MM.1S (cell line): Measurements from ENCODE around the gene RAB11A.

Experiments
- DNase-seq: peaks from one replicate; pipeline ENCODE4 v3.0.0-alpha.2; 2015
- H2AFZ ChIP-seq: fragments of 300-600 bp; sonication (generic); 2 replicates; pipeline ENCODE4 v1.6.0; 2016; ENCODE audit warnings: antibody characterized with exemption, low read length
- H3F3A ChIP-seq: fragments of 300-600 bp; sonication (generic); 2 replicates; pipeline ENCODE4 v1.6.1; 2016; ENCODE audit warnings: mild to moderate bottlenecking, antibody characterized with exemption, low read length, moderate library complexity, mixed read lengths; ENCODE audit not compliant: insufficient read depth
- H3K27ac ChIP-seq: fragments of 300-600 bp; sonication (generic); 2 replicates; pipeline ENCODE4 v1.5.1; 2016; ENCODE audit warnings: mild to moderate bottlenecking, low read length
- H3K27me3 ChIP-seq: fragments of 300-600 bp; sonication (generic); replicated peaks from 2 replicates; pipeline ENCODE4 v1.6.0; 2016; ENCODE audit warnings: low read length; ENCODE audit not compliant: insufficient read depth
- H3K36me3 ChIP-seq: fragments of 300-600 bp; sonication (generic); replicated peaks from 2 replicates; pipeline ENCODE4 v1.6.1; 2016; ENCODE audit warnings: mild to moderate bottlenecking, low read length, mixed read lengths; ENCODE audit not compliant: insufficient read depth
- H3K4me1 ChIP-seq: fragments of 300-600 bp; sonication (generic); 2 replicates; pipeline ENCODE4 v1.6.1; 2016; ENCODE audit warnings: low read length, mixed read lengths
- H3K4me2 ChIP-seq: fragments of 300-600 bp; sonication (generic); 2 replicates; pipeline ENCODE4 v1.6.0; 2016; ENCODE audit warnings: low read depth, low read length
- H3K4me3 ChIP-seq: fragments of 300-600 bp; sonication (generic); 2 replicates; pipeline ENCODE4 v1.5.1; 2016; ENCODE audit warnings: low read length, mixed read lengths
- H3K79me2 ChIP-seq: fragments of 300-600 bp; sonication (generic); 2 replicates; pipeline ENCODE4 v1.6.1; 2016; ENCODE audit warnings: mixed run types, low read length, mixed read lengths
- H3K9ac ChIP-seq: fragments of 300-600 bp; sonication (generic); 2 replicates; pipeline ENCODE4 v1.6.1; 2016; ENCODE audit warnings: low read length, mixed read lengths
- H3K9me2 ChIP-seq: fragments of 300-600 bp; sonication (generic); replicated peaks from 2 replicates; pipeline ENCODE4 v1.6.1; 2016; ENCODE audit warnings: mild to moderate bottlenecking, low read length, mixed read lengths; ENCODE audit not compliant: insufficient read depth
- H3K9me3 ChIP-seq: fragments of 300-600 bp; sonication (generic); replicated peaks from 2 replicates; pipeline ENCODE4 v1.6.1; 2016; ENCODE audit warnings: mild to moderate bottlenecking, low read length, mixed read lengths; ENCODE audit not compliant: insufficient read depth
- H4K20me1 ChIP-seq: fragments of 300-600 bp; sonication (generic); 2 replicates; pipeline ENCODE4 v1.6.1; 2016; ENCODE audit warnings: mild to moderate bottlenecking, low read length, moderate library complexity, mixed read lengths; ENCODE audit not compliant: insufficient read depth
- CTCF ChIP-seq: fragments of 300-600 bp; sonication (generic); IDR thresholded peaks from 2 replicates; pipeline ENCODE4 v1.5.1; 2016; ENCODE audit warnings: antibody characterized with exemption, low read length, mixed read lengths
- EZH2 ChIP-seq: fragments of 300-600 bp; sonication (generic); optimal IDR thresholded peaks from 2 replicates; pipeline ENCODE3; 2017; ENCODE audit warnings: low read depth, mild to moderate bottlenecking, antibody characterized with exemption, low read length, mixed read lengths
- EZH2phosphoT487 ChIP-seq: fragments of 300-600 bp; sonication (generic); IDR thresholded peaks from 2 replicates; pipeline ENCODE4 v1.6.1; 2018; ENCODE audit warnings: antibody characterized with exemption, low read length

The RAB11A gene

GRCh38 chr15:65917407-65917756, 48.1 kb downstream of the RAB11A start:
- Histone ChIP-seq H3K4me3 (no peak overlapping the region), H3K36me3 (no peaks in the 10 kb centered on the region), H3K9me3 (no peaks in the 10 kb centered on the region), H4K20me1 (no peaks in the 10 kb centered on the region), H2AFZ (no peak overlapping the region), H3K79me2 (no peaks in the 10 kb centered on the region), H3K4me2 (no peak overlapping the region), H3K9me2 (no peaks in the 10 kb centered on the region), H3K27me3 (no peaks in the 10 kb centered on the region), H3F3A (no peaks in the 10 kb centered on the region), H3K4me1 (no peaks in the 10 kb centered on the region), H3K9ac (no peak overlapping the region), H3K27ac (no peak overlapping the region)
- TF ChIP-seq EZH2 (no peak), EZH2phosphoT487 (no peak), CTCF (no peak)
- DNase-seq, result no peak

- H3K9me3 ChIP-seq, result no peaks in the 10 kb centered on the region
- TF ChIP-seq CTCF, result no peak
- TF ChIP-seq EZH2, result no peak
- TF ChIP-seq EZH2phosphoT487, result no peak
- H3K9me2 ChIP-seq, result no peaks in the 10 kb centered on the region
- H3K27me3 ChIP-seq, result no peaks in the 10 kb centered on the region
- no peak overlapping the region for H3K4me3 ChIP-seq
- no peak overlapping the region for H3K9ac ChIP-seq
- H3F3A ChIP-seq, result no peaks in the 10 kb centered on the region
- H3K4me2 ChIP-seq, result no peak overlapping the region
- no peak overlapping the region for H2AFZ ChIP-seq
- H3K36me3 ChIP-seq, result no peaks in the 10 kb centered on the region
- DNase-seq, result no peak
- no peaks in the 10 kb centered on the region for H3K4me1 ChIP-seq
- no peak overlapping the region for H3K27ac ChIP-seq
- H3K79me2 ChIP-seq, result no peaks in the 10 kb centered on the region
- no peaks in the 10 kb centered on the region for H4K20me1 ChIP-seq
Observed at GRCh38 chr15:65917936-65918335, 48.6 kb downstream of the RAB11A start.

- Histone ChIP-seq H3K9me3 (no peaks in the 10 kb centered on the region), H3F3A (no peaks in the 10 kb centered on the region), H3K4me1 (no peaks in the 10 kb centered on the region), H3K4me2 (no peak overlapping the region), H3K79me2 (no peaks in the 10 kb centered on the region), H4K20me1 (no peaks in the 10 kb centered on the region), H3K27ac (no peak overlapping the region), H3K36me3 (no peaks in the 10 kb centered on the region), H2AFZ (no peak overlapping the region), H3K9me2 (no peaks in the 10 kb centered on the region), H3K9ac (no peak overlapping the region), H3K4me3 (no peak overlapping the region), H3K27me3 (no peaks in the 10 kb centered on the region)
- TF ChIP-seq EZH2, result no peak
- TF ChIP-seq EZH2phosphoT487, result no peak
- TF ChIP-seq CTCF, result no peak
- DNase-seq, result no peak
Observed at GRCh38 chr15:65918357-65918920, 49.1 kb downstream of the RAB11A start.

- DNase-seq, result no peak
- Histone ChIP-seq H2AFZ (no peak overlapping the region), H3F3A (no peaks in the 10 kb centered on the region), H4K20me1 (no peaks in the 10 kb centered on the region), H3K4me3 (no peak overlapping the region), H3K4me1 (no peaks in the 10 kb centered on the region), H3K9ac (no peak overlapping the region), H3K79me2 (no peaks in the 10 kb centered on the region), H3K27me3 (no peaks in the 10 kb centered on the region), H3K9me3 (no peaks in the 10 kb centered on the region), H3K9me2 (no peaks in the 10 kb centered on the region), H3K4me2 (no peak overlapping the region), H3K27ac (no peak overlapping the region), H3K36me3 (no peaks in the 10 kb centered on the region)
- TF ChIP-seq CTCF (no peak), EZH2 (no peak), EZH2phosphoT487 (no peak)
Observed at GRCh38 chr15:65918945-65919344, 49.7 kb downstream of the RAB11A start.
